Measurements from ENCODE around the gene TTF2.
A peak's percentile ranks its signal among the peaks of the same experiment; 100 is the strongest.

The TTF2 gene

DNA sequence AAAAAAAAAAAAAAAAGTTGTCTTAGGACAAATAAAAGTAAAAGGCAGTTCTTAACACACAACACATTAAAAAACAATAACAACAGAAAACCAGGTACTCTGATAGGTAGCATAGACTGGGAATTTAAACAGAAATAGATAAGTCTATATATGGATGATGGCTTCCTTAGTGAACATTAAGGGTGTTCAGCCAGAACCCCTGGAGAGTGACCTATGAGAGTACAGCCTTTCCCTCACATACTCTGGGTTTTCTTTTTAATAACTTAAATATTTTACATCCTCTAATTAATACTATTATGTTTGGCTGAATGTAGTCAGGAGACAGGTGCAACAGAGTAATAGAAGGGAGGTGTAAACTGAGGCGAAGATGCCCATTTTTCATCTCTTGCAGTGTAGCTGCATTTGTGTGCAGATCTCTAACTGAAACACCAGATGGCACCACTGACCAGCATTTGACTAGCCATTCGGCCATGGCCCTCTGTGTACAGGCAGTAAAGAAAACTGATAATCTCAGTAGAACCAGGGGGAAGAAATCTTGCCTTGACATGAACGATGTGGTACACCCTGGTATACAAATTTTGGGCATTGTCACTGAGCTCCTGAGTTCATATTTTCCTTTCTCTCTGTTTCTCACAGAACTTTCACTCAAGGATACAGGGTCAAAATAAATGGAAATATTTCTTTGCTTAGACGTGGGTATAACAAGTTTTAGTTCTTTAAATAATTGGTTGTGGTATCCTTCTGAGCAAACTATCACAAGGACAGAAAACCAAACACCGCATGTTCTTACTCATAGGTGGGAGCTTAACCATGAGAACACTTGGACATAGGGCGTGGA lies 7.6 kb downstream of the TTF2 start:
- no peaks in the 10 kb centered on the region for H3K4me1 ChIP-seq (ENCODE audit: control insufficient read depth, insufficient read depth, low read length, poor library complexity, severe bottlenecking)
- H3K27ac ChIP-seq (ENCODE audit: low read depth, low read length, severe bottlenecking), result no peak overlapping the region
- no peak overlapping the region for H3K4me3 ChIP-seq (ENCODE audit: extremely low read depth, insufficient read depth, low read length, poor library complexity, severe bottlenecking)
- 77 to 88% methylated on average over 1 to 5 of the region's 6 CpGs for WGBS, 2 experiments (ENCODE audit: insufficient coverage in 2 of 2)
- H3K9me3 ChIP-seq (ENCODE audit: control insufficient read depth, low read length), result no peaks in the 10 kb centered on the region
- peaks cover 5% of the 10 kb centered on the region for H3K36me3 ChIP-seq (ENCODE audit: control insufficient read depth, insufficient read depth, low read length)

DNA sequence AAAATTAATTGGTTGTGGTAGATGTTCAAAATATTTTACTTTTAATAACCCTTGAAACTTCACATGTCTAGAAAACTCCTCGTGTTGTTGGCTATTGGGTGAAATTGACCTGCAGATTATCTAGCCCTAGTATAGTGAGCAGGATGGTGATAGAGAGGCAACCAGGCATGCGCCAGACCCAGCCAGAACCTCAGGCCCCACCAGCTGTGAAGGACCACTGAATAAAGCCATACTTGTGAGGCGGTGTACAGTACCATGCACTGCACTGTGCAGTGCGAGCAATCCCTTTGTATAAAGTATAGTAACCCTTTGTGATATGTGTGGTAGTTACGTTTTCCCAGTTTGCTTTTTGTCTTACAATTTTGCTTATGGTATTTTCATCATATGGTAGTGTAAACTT lies 8.5 kb downstream of the TTF2 start:
- Histone ChIP-seq H3K36me3 (ENCODE audit: control insufficient read depth, insufficient read depth, low read length) (peaks cover 10% of the 10 kb centered on the region), H3K27ac (ENCODE audit: low read depth, low read length, severe bottlenecking) (no peak overlapping the region)
- WGBS, 2 experiments (ENCODE audit: insufficient coverage in 2 of 2), result 100% methylated on average over 4 of the region's 5 CpGs

DNA sequence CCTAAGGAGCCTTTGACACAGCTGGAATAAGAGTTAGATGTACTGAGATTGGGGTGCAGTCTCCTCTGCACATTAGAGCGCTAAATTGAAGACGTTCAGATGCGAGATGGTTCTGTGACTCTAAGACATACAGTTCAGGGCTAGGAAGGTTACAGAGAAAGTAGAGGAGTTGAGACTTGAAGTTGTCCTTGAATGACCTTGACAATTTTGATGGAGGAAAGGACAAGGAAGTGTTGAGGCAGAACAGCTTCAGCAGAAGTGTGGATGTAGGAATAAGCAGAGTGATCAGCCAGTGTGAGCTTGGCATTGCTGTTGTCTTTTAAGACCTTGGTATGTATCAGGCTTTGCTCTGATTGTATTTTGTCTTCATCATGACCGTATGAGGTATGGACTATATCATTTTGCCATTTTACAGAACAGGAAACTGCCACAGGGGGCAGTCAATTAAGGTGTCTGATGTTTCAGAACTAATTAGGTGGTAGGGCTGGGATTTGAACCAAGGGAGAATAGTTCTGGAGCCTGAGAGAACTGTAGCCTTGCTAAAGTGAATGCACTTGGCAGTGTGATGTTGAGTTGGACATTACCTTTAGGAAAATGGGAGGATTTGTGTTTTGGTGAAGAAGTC lies 9.2 kb downstream of the TTF2 start:
- Histone ChIP-seq H3K4me1 (ENCODE audit: control insufficient read depth, insufficient read depth, low read length, poor library complexity, severe bottlenecking) (no peaks in the 10 kb centered on the region), H3K27ac (ENCODE audit: low read depth, low read length, severe bottlenecking) (no peak overlapping the region), H3K36me3 (ENCODE audit: control insufficient read depth, insufficient read depth, low read length) (peaks cover 17% of the 10 kb centered on the region), H3K9me3 (ENCODE audit: control insufficient read depth, low read length) (no peaks in the 10 kb centered on the region), H3K4me3 (ENCODE audit: extremely low read depth, insufficient read depth, low read length, poor library complexity, severe bottlenecking) (no peak overlapping the region)
- 91 to 94% methylated on average over 3 to 4 of the region's 4 CpGs for WGBS, 2 experiments (ENCODE audit: insufficient coverage in 2 of 2)

More for the DNA sequence above, 8.5 kb downstream of the TTF2 start:
- H3K9me3 ChIP-seq (ENCODE audit: control insufficient read depth, low read length), result no peaks in the 10 kb centered on the region
- H3K4me3 ChIP-seq (ENCODE audit: extremely low read depth, insufficient read depth, low read length, poor library complexity, severe bottlenecking), result no peak overlapping the region
- no peaks in the 10 kb centered on the region for H3K4me1 ChIP-seq (ENCODE audit: control insufficient read depth, insufficient read depth, low read length, poor library complexity, severe bottlenecking)

DNA sequence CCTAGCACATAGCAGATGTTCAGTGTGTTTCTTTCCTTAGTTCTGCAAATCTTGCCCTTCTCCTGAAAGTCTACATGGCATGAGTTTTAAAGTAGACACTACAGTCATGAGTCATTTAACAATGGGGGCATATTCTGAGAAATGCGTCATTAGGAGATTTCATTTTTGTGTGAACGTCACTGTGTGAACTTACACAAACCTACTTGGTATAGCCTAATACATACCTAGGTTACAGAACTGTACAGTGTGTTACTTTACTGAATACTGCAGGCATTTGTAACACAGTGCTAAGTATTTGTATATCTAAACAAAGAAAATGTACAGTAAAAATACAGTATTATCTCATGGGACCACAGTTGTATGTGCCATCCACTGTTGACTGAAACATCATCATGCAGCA lies 10.0 kb downstream of the TTF2 start:
- Histone ChIP-seq H3K9me3 (ENCODE audit: control insufficient read depth, low read length) (no peaks in the 10 kb centered on the region), H3K36me3 (ENCODE audit: control insufficient read depth, insufficient read depth, low read length) (peaks cover 25% of the 10 kb centered on the region), H3K4me1 (ENCODE audit: control insufficient read depth, insufficient read depth, low read length, poor library complexity, severe bottlenecking) (no peaks in the 10 kb centered on the region), H3K27ac (ENCODE audit: low read depth, low read length, severe bottlenecking) (no peak overlapping the region), H3K4me3 (ENCODE audit: extremely low read depth, insufficient read depth, low read length, poor library complexity, severe bottlenecking) (no peak overlapping the region)
- WGBS, 2 experiments (ENCODE audit: insufficient coverage in 2 of 2), result no CpG with 5 or more reads among the region's 2 CpGs

DNA sequence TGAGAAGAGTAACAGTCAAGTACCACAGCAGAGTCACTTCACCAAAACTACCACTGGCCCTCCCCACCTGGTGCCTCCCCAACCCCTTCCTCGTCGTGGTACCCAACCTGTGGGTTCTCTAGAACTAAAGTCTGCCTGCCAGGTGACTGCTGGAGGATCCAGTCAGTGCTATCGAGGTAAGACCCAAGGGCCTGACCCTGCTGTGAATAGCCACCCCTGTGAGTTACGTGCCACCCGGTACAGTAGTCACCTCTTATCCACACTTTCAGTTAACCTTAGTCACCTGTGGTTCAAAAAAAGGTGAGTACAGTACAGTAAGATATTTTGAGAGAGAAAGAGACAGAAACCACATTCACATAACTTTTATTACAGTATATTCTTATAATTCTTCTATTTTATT lies 16.5 kb downstream of the TTF2 start:
- H3K9me3 ChIP-seq (ENCODE audit: control insufficient read depth, low read length), result no peaks in the 10 kb centered on the region
- WGBS, 2 experiments (ENCODE audit: insufficient coverage in 2 of 2), result 94 to 100% methylated on average over 2 to 3 of the region's 5 CpGs
- no peak overlapping the region for H3K27ac ChIP-seq (ENCODE audit: low read depth, low read length, severe bottlenecking)
- no peak overlapping the region for H3K4me3 ChIP-seq (ENCODE audit: extremely low read depth, insufficient read depth, low read length, poor library complexity, severe bottlenecking)
- H3K4me1 ChIP-seq (ENCODE audit: control insufficient read depth, insufficient read depth, low read length, poor library complexity, severe bottlenecking), result peaks cover 14% of the 10 kb centered on the region
- H3K36me3 ChIP-seq (ENCODE audit: control insufficient read depth, insufficient read depth, low read length), result peaks cover 74% of the 10 kb centered on the region

GRCh38 chr1:117077267-117077666 lies 17.1 kb downstream of the TTF2 start:
- H3K4me3 ChIP-seq (ENCODE audit: extremely low read depth, insufficient read depth, low read length, poor library complexity, severe bottlenecking), result no peak overlapping the region
- H3K36me3 ChIP-seq (ENCODE audit: control insufficient read depth, insufficient read depth, low read length), result peaks cover 80% of the 10 kb centered on the region
- H3K9me3 ChIP-seq (ENCODE audit: control insufficient read depth, low read length), result no peaks in the 10 kb centered on the region
- H3K27ac ChIP-seq (ENCODE audit: low read depth, low read length, severe bottlenecking), result peak overlapping the region; percentile 51
- 79 to 92% methylated on average over 2 of the region's 3 CpGs for WGBS, 2 experiments (ENCODE audit: insufficient coverage in 2 of 2)
- H3K4me1 ChIP-seq (ENCODE audit: control insufficient read depth, insufficient read depth, low read length, poor library complexity, severe bottlenecking), result peaks cover 14% of the 10 kb centered on the region

DNA sequence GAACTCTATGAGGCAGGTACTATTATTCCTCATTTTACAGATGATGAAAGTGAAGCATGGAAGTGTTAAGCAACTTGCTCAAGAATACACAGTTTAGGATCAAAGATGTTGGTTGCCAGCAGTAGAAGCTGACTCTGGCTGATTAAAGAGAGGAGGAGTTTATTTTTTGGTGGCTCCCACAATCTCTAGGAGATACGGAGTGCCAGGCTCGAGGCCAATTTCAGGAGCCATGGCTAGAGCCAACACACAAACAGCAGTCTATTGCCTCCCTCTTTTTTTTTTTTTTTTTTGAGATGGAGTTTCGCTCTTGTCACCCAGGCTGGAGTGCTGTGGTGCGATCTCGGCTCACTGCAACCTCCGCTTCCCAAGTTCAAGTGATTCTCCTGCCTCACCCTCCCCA lies 19.6 kb downstream of the TTF2 start:
- WGBS, 2 experiments (ENCODE audit: insufficient coverage in 2 of 2), result 90% methylated on average over 3 of the region's 6 CpGs; no CpG with 5 or more reads in 1 of the 2 experiments
- Histone ChIP-seq H3K9me3 (ENCODE audit: control insufficient read depth, low read length) (no peaks in the 10 kb centered on the region), H3K4me3 (ENCODE audit: extremely low read depth, insufficient read depth, low read length, poor library complexity, severe bottlenecking) (no peak overlapping the region), H3K36me3 (ENCODE audit: control insufficient read depth, insufficient read depth, low read length) (peaks cover 73% of the 10 kb centered on the region), H3K4me1 (ENCODE audit: control insufficient read depth, insufficient read depth, low read length, poor library complexity, severe bottlenecking) (peaks cover 14% of the 10 kb centered on the region), H3K27ac (ENCODE audit: low read depth, low read length, severe bottlenecking) (no peak overlapping the region)

GRCh38 chr1:117084231-117084630 lies 24.1 kb downstream of the TTF2 start:
- Histone ChIP-seq H3K4me3 (ENCODE audit: extremely low read depth, insufficient read depth, low read length, poor library complexity, severe bottlenecking) (no peak overlapping the region), H3K4me1 (ENCODE audit: control insufficient read depth, insufficient read depth, low read length, poor library complexity, severe bottlenecking) (no peaks in the 10 kb centered on the region), H3K9me3 (ENCODE audit: control insufficient read depth, low read length) (no peaks in the 10 kb centered on the region), H3K36me3 (ENCODE audit: control insufficient read depth, insufficient read depth, low read length) (peaks cover 64% of the 10 kb centered on the region), H3K27ac (ENCODE audit: low read depth, low read length, severe bottlenecking) (no peak overlapping the region)
- WGBS, 2 experiments (ENCODE audit: insufficient coverage in 2 of 2), result 78 to 98% methylated on average over 5 to 6 of the region's 6 CpGs

GRCh38 chr1:117087686-117088085 lies 27.6 kb downstream of the TTF2 start:
- 96 to 99% methylated on average over 4 of the region's 6 CpGs for WGBS, 2 experiments (ENCODE audit: insufficient coverage in 2 of 2)
- no peak overlapping the region for H3K27ac ChIP-seq (ENCODE audit: low read depth, low read length, severe bottlenecking)
- H3K36me3 ChIP-seq (ENCODE audit: control insufficient read depth, insufficient read depth, low read length), result peaks cover 58% of the 10 kb centered on the region

GRCh38 chr1:117089996-117090395 lies 29.9 kb downstream of the TTF2 start:
- Histone ChIP-seq H3K36me3 (ENCODE audit: control insufficient read depth, insufficient read depth, low read length) (peaks cover 61% of the 10 kb centered on the region), H3K4me3 (ENCODE audit: extremely low read depth, insufficient read depth, low read length, poor library complexity, severe bottlenecking) (no peak overlapping the region), H3K9me3 (ENCODE audit: control insufficient read depth, low read length) (no peaks in the 10 kb centered on the region), H3K4me1 (ENCODE audit: control insufficient read depth, insufficient read depth, low read length, poor library complexity, severe bottlenecking) (peaks cover 21% of the 10 kb centered on the region), H3K27ac (ENCODE audit: low read depth, low read length, severe bottlenecking) (no peak overlapping the region)
- 55 to 90% methylated on average over 1 of the region's 2 CpGs for WGBS, 2 experiments (ENCODE audit: insufficient coverage in 2 of 2)

More at GRCh38 chr1:117087686-117088085, 27.6 kb downstream of the TTF2 start:
- Histone ChIP-seq H3K9me3 (ENCODE audit: control insufficient read depth, low read length) (no peaks in the 10 kb centered on the region), H3K4me1 (ENCODE audit: control insufficient read depth, insufficient read depth, low read length, poor library complexity, severe bottlenecking) (peaks cover 7% of the 10 kb centered on the region), H3K4me3 (ENCODE audit: extremely low read depth, insufficient read depth, low read length, poor library complexity, severe bottlenecking) (no peak overlapping the region)

GRCh38 chr1:117092594-117092993 lies 32.5 kb downstream of the TTF2 start:
- H3K36me3 ChIP-seq (ENCODE audit: control insufficient read depth, insufficient read depth, low read length), result peaks cover 60% of the 10 kb centered on the region
- 88 to 93% methylated on average over 5 of the region's 5 CpGs for WGBS, 2 experiments (ENCODE audit: insufficient coverage in 2 of 2)
- H3K9me3 ChIP-seq (ENCODE audit: control insufficient read depth, low read length), result no peaks in the 10 kb centered on the region
- H3K4me3 ChIP-seq (ENCODE audit: extremely low read depth, insufficient read depth, low read length, poor library complexity, severe bottlenecking), result no peak overlapping the region
- peaks cover 27% of the 10 kb centered on the region for H3K4me1 ChIP-seq (ENCODE audit: control insufficient read depth, insufficient read depth, low read length, poor library complexity, severe bottlenecking)
- peak overlapping the region; percentile 96 for H3K27ac ChIP-seq (ENCODE audit: low read depth, low read length, severe bottlenecking)
